HepG2 (cell line): ENCODE results near the gene ASPRV1. TPM values are rescaled to one million over a fixed set of nuclear protein-coding genes. Genes with fewer than 3 reads are reported as not detected.

Experiments
- ATAD3A ChIP-seq: sonication (generic); formaldehyde crosslinking; IDR thresholded peaks from 2 replicates; pipeline ENCODE4 v1.4.0; 2020; ENCODE audit warnings: missing genetic modification reagents
- CCAR2 ChIP-seq: fragments of 200-400 bp; formaldehyde crosslinking; optimal IDR thresholded peaks from 2 replicates; pipeline ENCODE3; 2018; ENCODE audit warnings: low read depth, mild to moderate bottlenecking, low read length, moderate library complexity
- DZIP1 ChIP-seq: sonication (generic); formaldehyde crosslinking; IDR thresholded peaks from 2 replicates; pipeline ENCODE4 v1.5.0; 2020; ENCODE audit warnings: mild to moderate bottlenecking, missing genetic modification reagents
- EZH2 ChIP-seq: conservative IDR thresholded peaks from 2 replicates; pipeline ENCODE4 v1.6.1; 2012; ENCODE audit warnings: mild to moderate bottlenecking, low read depth, low read length, moderate library complexity
- FOXC1 ChIP-seq: sonication (generic); formaldehyde crosslinking; IDR thresholded peaks from 2 replicates; pipeline ENCODE4 v1.8.0; 2022; ENCODE audit warnings: mild to moderate bottlenecking, missing genetic modification reagents, borderline replicate concordance
- KDM5B ChIP-seq: sonication (generic); formaldehyde crosslinking; IDR thresholded peaks from 2 replicates; pipeline ENCODE4 v1.4.0; 2020; ENCODE audit warnings: missing genetic modification reagents, mild to moderate bottlenecking, borderline replicate concordance
- KLF12 ChIP-seq: sonication (generic); formaldehyde crosslinking; IDR thresholded peaks from 2 replicates; pipeline ENCODE4 v1.4.0; 2020; ENCODE audit warnings: missing genetic modification reagents, borderline replicate concordance
- KLF15 ChIP-seq: sonication (generic); formaldehyde crosslinking; IDR thresholded peaks from 2 replicates; pipeline ENCODE4 v1.8.1; 2023; ENCODE audit warnings: borderline replicate concordance, mild to moderate bottlenecking, inconsistent platforms, missing genetic modification reagents, mixed read lengths
- MED8 ChIP-seq: sonication (generic); formaldehyde crosslinking; IDR thresholded peaks from 2 replicates; pipeline ENCODE4 v1.8.1; 2023; ENCODE audit warnings: mild to moderate bottlenecking, missing genetic modification reagents; ENCODE audit not compliant: insufficient replicate concordance
- NCOA2 ChIP-seq: sonication (generic); formaldehyde crosslinking; IDR thresholded peaks from 2 replicates; pipeline ENCODE4 v1.8.0; 2022; ENCODE audit warnings: inconsistent platforms
- PAWR ChIP-seq: sonication (generic); formaldehyde crosslinking; IDR thresholded peaks from 2 replicates; pipeline ENCODE4 v1.4.0; 2020; ENCODE audit warnings: missing genetic modification reagents, mild to moderate bottlenecking, borderline replicate concordance
- PBX2 ChIP-seq: IDR thresholded peaks from 2 replicates; pipeline ENCODE4 v1.6.1; 2016; ENCODE audit warnings: control low read depth
- PITX1 ChIP-seq: sonication (generic); formaldehyde crosslinking; IDR thresholded peaks from 2 replicates; pipeline ENCODE4 v1.5.1; 2020; ENCODE audit warnings: mild to moderate bottlenecking, missing genetic modification reagents
- POLR2AphosphoS5 ChIP-seq: IDR thresholded peaks from 2 replicates; pipeline ENCODE4 v1.6.1; 2012; ENCODE audit warnings: low read depth, low read length
- SNRNP70 ChIP-seq: fragments of 200-400 bp; formaldehyde crosslinking; IDR thresholded peaks from 2 replicates; pipeline ENCODE4 v1.6.1; 2017; ENCODE audit warnings: mild to moderate bottlenecking, low read depth, low read length, moderate library complexity
- TOPORS ChIP-seq: sonication (generic); formaldehyde crosslinking; IDR thresholded peaks from 2 replicates; pipeline ENCODE4 v1.8.0; 2023; ENCODE audit warnings: mild to moderate bottlenecking, missing genetic modification reagents
- ZC3H4 ChIP-seq: sonication (generic); formaldehyde crosslinking; IDR thresholded peaks from 2 replicates; pipeline ENCODE4 v1.4.0; 2020; ENCODE audit warnings: missing genetic modification reagents, borderline replicate concordance
- ZMYM2 ChIP-seq: sonication (generic); formaldehyde crosslinking; IDR thresholded peaks from 2 replicates; pipeline ENCODE4 v1.8.0; 2022; ENCODE audit warnings: mild to moderate bottlenecking, missing genetic modification reagents
- ZNF160 ChIP-seq: sonication (generic); formaldehyde crosslinking; IDR thresholded peaks from 2 replicates; pipeline ENCODE4 v1.8.0; 2022; ENCODE audit warnings: mild to moderate bottlenecking, inconsistent platforms, missing genetic modification reagents
- ZNF275 ChIP-seq: sonication (generic); formaldehyde crosslinking; IDR thresholded peaks from 2 replicates; pipeline ENCODE4 v1.8.0; 2022; ENCODE audit warnings: missing genetic modification reagents, mild to moderate bottlenecking, inconsistent platforms, borderline replicate concordance
- ZNF512 ChIP-seq: sonication (generic); formaldehyde crosslinking; IDR thresholded peaks from 2 replicates; pipeline ENCODE4 v1.4.0; 2020; ENCODE audit warnings: mild to moderate bottlenecking, missing genetic modification reagents
- ZNF773 ChIP-seq: sonication (generic); formaldehyde crosslinking; IDR thresholded peaks from 2 replicates; pipeline ENCODE4 v1.4.0; 2020; ENCODE audit warnings: missing genetic modification reagents, borderline replicate concordance
- ZSCAN29 ChIP-seq: sonication (generic); formaldehyde crosslinking; conservative IDR thresholded peaks from 2 replicates; pipeline ENCODE4 v1.4.0; 2020; ENCODE audit warnings: mild to moderate bottlenecking, missing genetic modification reagents
- polyA plus RNA-seq, 8 experiments: library from polyadenylated mRNA; depleted of rRNA in 3 of 8; stranded (reverse) in 7 of 8; unstranded in 1 of 8; fragments of >200 nt; fragmentation: Illumina TruSeq in 4 of 8; extraction: Trizol in 4 of 8; gene quantifications; 2 replicates each; pipeline versions ENCODE4 v1.2.1 to v1.2.3, GENCODE V29; 2011 to 2016; ENCODE audit warnings: low read depth in 4 of 8, missing spikeins in 1 of 8, mixed read lengths in 1 of 8; ENCODE audit not compliant: insufficient read depth in 1 of 8
- total RNA-seq, 5 experiments: library from RNA; depleted of rRNA; stranded (reverse); fragments of >200 nt; fragmentation: Illumina TruSeq; extraction: Trizol; gene quantifications; 2 replicates each; pipeline ENCODE4 v1.2.3, GENCODE V29; 2016; ENCODE audit warnings: low read depth in 1 of 5

Gene ASPRV1
- total and polyA plus RNA-seq, 2 of the 13 experiments (the other 11 are each of a cell fraction or from before 2014, with no cell fraction given) = 0.40 to 0.48 TPM

- no peak for TF ChIP-seq KLF12 (CRISPR knock-in tag)
- peak; percentile 49; the same call in 1 of the 2 replicates for TF ChIP-seq DZIP1
- no peak for TF ChIP-seq ZMYM2 (CRISPR knock-in tag)
- no peak for TF ChIP-seq PAWR (CRISPR knock-in tag)
- no peak for TF ChIP-seq CCAR2
- no peak for TF ChIP-seq ATAD3A (CRISPR knock-in tag)
- TF ChIP-seq ZNF773 (CRISPR knock-in tag) = no peak
- TF ChIP-seq MED8 (CRISPR knock-in tag) = no peak
- TF ChIP-seq NCOA2 = no peak
- TF ChIP-seq TOPORS (CRISPR knock-in tag) = no peak
- no peak; the same call in none of the 2 replicates for TF ChIP-seq KLF15 (CRISPR knock-in tag)
- no peak for TF ChIP-seq ZNF160 (CRISPR knock-in tag)
- TF ChIP-seq SNRNP70 = no peak
- no peak for TF ChIP-seq ZC3H4 (CRISPR knock-in tag)
- no peak for TF ChIP-seq KDM5B (CRISPR knock-in tag)
- TF ChIP-seq POLR2AphosphoS5 = peak; percentile 57
- TF ChIP-seq FOXC1 (CRISPR knock-in tag) = peak; percentile 70
- 0 out of 2 replicates have a peak, but pooled peaks have one; percentile 46 for TF ChIP-seq ZNF512 (CRISPR knock-in tag)
- TF ChIP-seq PITX1 (CRISPR knock-in tag) = no peak; the same call in 1 of the 2 replicates
- no peak for TF ChIP-seq PBX2 (CRISPR knock-in tag)
- 0 out of 2 replicates have a peak, but pooled peaks have one; percentile 63 for TF ChIP-seq ZNF275 (CRISPR knock-in tag)
- no peak for TF ChIP-seq ZSCAN29 (CRISPR knock-in tag)
- no peak for TF ChIP-seq EZH2
Observed at GRCh38 chr2:69914950-69915945, 46.2 kb downstream of the ASPRV1 start, which contains the start of gene MXD1 (continued).
